SK-N-SH treated with all-trans-retinoic acid at 6 μM for 48 hours (cell line): ENCODE data around the gene TECTA.
A peak's percentile ranks its signal among the peaks of the same experiment; 100 is the strongest.

Source experiments
- ATAC-seq: fragments of 200-7000 bp; cut with Tn5 transposase; 3 replicates; pipeline ENCODE4 v1.9.1; 2020; ENCODE audit warnings: mild to moderate bottlenecking, moderate library complexity
- ARNTL ChIP-seq: fragments of 450-650 bp; formaldehyde crosslinking; IDR thresholded peaks from 2 replicates; pipeline ENCODE4 v1.5.0; 2020; ENCODE audit warnings: low read depth, mild to moderate bottlenecking, moderate library complexity, borderline replicate concordance
- BACH2 ChIP-seq: fragments of 250-450 bp; sonication (Bioruptor Pico); IDR thresholded peaks from 2 replicates; pipeline ENCODE4 v1.9.0; 2021; ENCODE audit warnings: mild to moderate bottlenecking, borderline replicate concordance
- CSDC2 ChIP-seq: fragments of 250-450 bp; sonication (Bioruptor Pico); IDR thresholded peaks from 2 replicates; pipeline ENCODE4 v1.5.0; 2020; ENCODE audit warnings: mild to moderate bottlenecking, moderate library complexity
- ESRRG ChIP-seq: fragments of 250-450 bp; sonication (Bioruptor Pico); IDR thresholded peaks from 2 replicates; pipeline ENCODE4 v1.6.1; 2021; ENCODE audit warnings: mild to moderate bottlenecking
- GLIS3 ChIP-seq: fragments of 250-450 bp; sonication (Bioruptor Pico); IDR thresholded peaks from 2 replicates; pipeline ENCODE4 v1.5.0; 2020; ENCODE audit warnings: mild to moderate bottlenecking, moderate library complexity
- ISL1 ChIP-seq: fragments of 250-450 bp; sonication (Bioruptor Pico); IDR thresholded peaks from 2 replicates; pipeline ENCODE4 v2.1.2; 2022; ENCODE audit warnings: mild to moderate bottlenecking, moderate library complexity
- OSR1 ChIP-seq: fragments of 250-450 bp; sonication (Bioruptor Pico); IDR thresholded peaks from 2 replicates; pipeline ENCODE4 v1.8.0; 2022; ENCODE audit warnings: moderate library complexity, mild to moderate bottlenecking, inconsistent platforms
- RARB ChIP-seq: fragments of 250-450 bp; sonication (Bioruptor Pico); IDR thresholded peaks from 2 replicates; pipeline ENCODE4 v1.8.0; 2021; ENCODE audit warnings: mild to moderate bottlenecking, moderate library complexity
- SNAI2 ChIP-seq: fragments of 250-450 bp; sonication (Bioruptor Pico); IDR thresholded peaks from 2 replicates; pipeline ENCODE4 v1.5.0; 2020; ENCODE audit warnings: mild to moderate bottlenecking, moderate library complexity
- TCF4 ChIP-seq: fragments of 250-450 bp; sonication (Bioruptor Pico); IDR thresholded peaks from 2 replicates; pipeline ENCODE4 v1.8.0; 2021; ENCODE audit warnings: mild to moderate bottlenecking, moderate library complexity, borderline replicate concordance
- TOX ChIP-seq: fragments of 250-450 bp; sonication (Bioruptor Pico); IDR thresholded peaks from 2 replicates; pipeline ENCODE4 v1.8.0; 2021; ENCODE audit warnings: mild to moderate bottlenecking, moderate library complexity, borderline replicate concordance
- ZFP3 ChIP-seq: fragments of 250-450 bp; sonication (Bioruptor Pico); IDR thresholded peaks from 2 replicates; pipeline ENCODE4 v1.5.0; 2020; ENCODE audit warnings: mild to moderate bottlenecking, moderate library complexity
- ZNF565 ChIP-seq: fragments of 450-650 bp; formaldehyde crosslinking; conservative IDR thresholded peaks from 2 replicates; pipeline ENCODE4 v1.5.0; 2020; ENCODE audit warnings: low read depth, mild to moderate bottlenecking, moderate library complexity
- ZNF70 ChIP-seq: fragments of 450-650 bp; formaldehyde crosslinking; IDR thresholded peaks from 2 replicates; pipeline ENCODE4 v1.5.0; 2020; ENCODE audit warnings: mild to moderate bottlenecking, moderate library complexity
- TF ChIP-seq, protein P1 (sequence below): fragments of 250-450 bp; sonication (Bioruptor Pico); IDR thresholded peaks from 2 replicates; pipeline ENCODE4 v1.5.1; 2020; ENCODE audit warnings: low read depth, mild to moderate bottlenecking, moderate library complexity
- TF ChIP-seq, protein P2 (sequence below): fragments of 250-450 bp; sonication (Bioruptor Pico); IDR thresholded peaks from 2 replicates; pipeline ENCODE4 v1.5.0; 2020; ENCODE audit warnings: mild to moderate bottlenecking, moderate library complexity
- TF ChIP-seq, protein P3 (sequence below): fragments of 250-450 bp; sonication (Bioruptor Pico); IDR thresholded peaks from 2 replicates; pipeline ENCODE4 v1.5.1; 2021; ENCODE audit warnings: mild to moderate bottlenecking, moderate library complexity
- TF ChIP-seq, protein P4 (sequence below): fragments of 250-450 bp; sonication (Bioruptor Pico); IDR thresholded peaks from 2 replicates; pipeline ENCODE4 v1.8.0; 2020; ENCODE audit warnings: mild to moderate bottlenecking, moderate library complexity, borderline replicate concordance
- TF ChIP-seq, protein P5 (sequence below): fragments of 250-450 bp; sonication (Bioruptor Pico); IDR thresholded peaks from 2 replicates; pipeline ENCODE4 v1.8.0; 2021; ENCODE audit warnings: low read depth, mild to moderate bottlenecking, moderate library complexity, borderline replicate concordance

TECTA gene

DNA sequence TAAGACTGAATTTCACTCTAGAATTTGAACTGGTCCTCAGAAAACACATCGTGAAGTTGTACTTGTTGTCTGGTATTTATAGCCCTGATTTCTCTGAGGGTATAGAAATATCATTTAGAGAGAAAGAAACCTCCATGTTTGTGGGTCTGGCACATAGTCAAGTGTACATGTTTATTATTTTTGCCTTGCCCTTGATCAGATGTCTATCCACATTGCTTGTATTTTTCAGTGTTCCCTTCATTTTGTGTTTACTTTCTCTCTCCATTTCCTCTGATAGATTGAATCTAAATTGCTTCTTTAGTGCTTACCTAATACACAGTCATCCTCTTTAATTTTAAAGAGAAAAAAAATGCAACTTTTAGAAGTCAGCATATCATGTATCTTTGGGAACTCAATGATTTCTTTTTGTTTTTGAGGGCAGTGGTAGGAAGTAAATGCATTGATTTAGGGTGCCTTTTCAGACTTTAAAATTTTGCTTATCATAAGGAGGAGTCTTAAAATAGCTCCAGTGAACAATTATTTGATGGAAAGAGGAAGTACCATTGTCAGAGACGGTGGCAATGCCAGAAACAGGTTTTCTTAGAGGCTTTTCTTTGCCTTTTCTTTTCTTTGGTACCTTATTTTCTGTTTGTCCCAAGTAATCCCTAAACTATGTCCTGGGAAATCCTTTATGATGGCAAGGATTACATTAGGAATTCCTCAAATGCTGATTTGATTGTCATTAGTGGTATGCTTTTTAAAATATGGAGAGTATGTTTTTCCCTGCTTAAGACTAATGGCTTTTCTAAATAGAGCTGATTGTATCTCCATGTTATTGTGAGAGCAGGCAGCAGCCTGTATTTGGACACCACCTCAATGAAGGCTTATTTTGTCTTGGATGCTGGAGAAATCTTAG, 29.8 kb upstream of the TECTA start:
- TF ChIP-seq TCF4 (CRISPR knock-in tag) (no peak), ISL1 (CRISPR knock-in tag) (0 out of 2 replicates have a peak, but pooled peaks have one; percentile 39)
- no peak for ATAC-seq

DNA sequence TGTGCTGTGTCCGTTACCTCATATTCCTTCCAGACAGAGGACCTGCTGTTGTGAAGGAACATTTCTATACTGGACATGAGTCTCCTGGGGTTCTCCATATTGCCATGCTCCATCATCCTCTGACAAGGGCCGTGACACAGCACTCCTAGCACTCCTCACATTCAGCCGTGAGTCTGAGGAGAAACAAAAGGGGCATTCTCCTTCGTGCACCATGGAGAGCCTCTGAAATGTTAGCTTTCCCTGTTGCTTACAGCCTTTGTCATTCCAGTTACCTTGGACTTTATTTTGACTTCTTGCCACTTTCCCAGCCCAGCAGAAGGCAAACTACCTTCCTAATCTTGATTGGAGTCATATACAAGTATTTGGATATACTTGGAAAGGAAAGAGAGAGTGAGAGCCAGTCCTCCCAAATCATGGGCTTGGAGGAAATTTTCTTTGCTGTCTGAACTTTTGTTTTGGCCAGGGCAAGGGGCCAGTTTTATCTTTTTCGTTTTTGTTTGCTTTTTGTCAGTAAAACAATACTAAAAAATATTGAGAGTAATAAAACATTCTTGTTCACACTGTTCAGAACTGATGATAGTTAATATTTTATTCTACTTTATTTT, 29.1 kb upstream of the TECTA start:
- ATAC-seq = no peak
- no peak for TF ChIP-seq TOX (CRISPR knock-in tag)
- no peak for TF ChIP-seq ZNF565 (CRISPR knock-in tag)
- TF ChIP-seq, protein P1, sequence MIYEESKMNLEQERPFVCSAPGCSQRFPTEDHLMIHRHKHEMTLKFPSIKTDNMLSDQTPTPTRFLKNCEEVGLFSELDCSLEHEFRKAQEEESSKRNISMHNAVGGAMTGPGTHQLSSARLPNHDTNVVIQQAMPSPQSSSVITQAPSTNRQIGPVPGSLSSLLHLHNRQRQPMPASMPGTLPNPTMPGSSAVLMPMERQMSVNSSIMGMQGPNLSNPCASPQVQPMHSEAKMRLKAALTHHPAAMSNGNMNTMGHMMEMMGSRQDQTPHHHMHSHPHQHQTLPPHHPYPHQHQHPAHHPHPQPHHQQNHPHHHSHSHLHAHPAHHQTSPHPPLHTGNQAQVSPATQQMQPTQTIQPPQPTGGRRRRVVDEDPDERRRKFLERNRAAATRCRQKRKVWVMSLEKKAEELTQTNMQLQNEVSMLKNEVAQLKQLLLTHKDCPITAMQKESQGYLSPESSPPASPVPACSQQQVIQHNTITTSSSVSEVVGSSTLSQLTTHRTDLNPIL = no peak
- TF ChIP-seq TCF4 (CRISPR knock-in tag) = no peak
- no peak for TF ChIP-seq OSR1 (CRISPR knock-in tag)

DNA sequence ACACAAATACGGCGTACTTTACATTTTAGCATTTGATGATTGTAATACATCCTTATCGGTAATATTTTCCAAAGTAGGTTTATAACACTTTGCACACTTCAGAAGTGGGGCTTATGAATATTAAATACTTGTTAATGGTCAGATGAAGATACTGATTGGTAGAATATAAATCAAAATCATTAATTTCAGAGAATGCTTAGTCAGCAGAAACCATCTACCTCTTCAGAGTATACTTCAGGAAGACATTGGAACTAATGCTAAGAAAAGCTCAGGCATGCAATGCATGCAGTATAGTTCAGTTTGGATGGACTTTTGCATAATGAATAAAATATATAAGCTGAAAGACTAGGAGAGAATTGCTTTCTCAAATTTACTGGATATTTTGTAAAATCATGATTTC, 19.7 kb upstream of the TECTA start:
- no peak for TF ChIP-seq RARB (CRISPR knock-in tag)
- TF ChIP-seq ARNTL = no peak
- no peak for TF ChIP-seq GLIS3 (CRISPR knock-in tag)
- no peak for TF ChIP-seq ZNF70
- TF ChIP-seq CSDC2 (CRISPR knock-in tag) = no peak
- no peak for TF ChIP-seq TOX (CRISPR knock-in tag)
- TF ChIP-seq, protein P2, sequence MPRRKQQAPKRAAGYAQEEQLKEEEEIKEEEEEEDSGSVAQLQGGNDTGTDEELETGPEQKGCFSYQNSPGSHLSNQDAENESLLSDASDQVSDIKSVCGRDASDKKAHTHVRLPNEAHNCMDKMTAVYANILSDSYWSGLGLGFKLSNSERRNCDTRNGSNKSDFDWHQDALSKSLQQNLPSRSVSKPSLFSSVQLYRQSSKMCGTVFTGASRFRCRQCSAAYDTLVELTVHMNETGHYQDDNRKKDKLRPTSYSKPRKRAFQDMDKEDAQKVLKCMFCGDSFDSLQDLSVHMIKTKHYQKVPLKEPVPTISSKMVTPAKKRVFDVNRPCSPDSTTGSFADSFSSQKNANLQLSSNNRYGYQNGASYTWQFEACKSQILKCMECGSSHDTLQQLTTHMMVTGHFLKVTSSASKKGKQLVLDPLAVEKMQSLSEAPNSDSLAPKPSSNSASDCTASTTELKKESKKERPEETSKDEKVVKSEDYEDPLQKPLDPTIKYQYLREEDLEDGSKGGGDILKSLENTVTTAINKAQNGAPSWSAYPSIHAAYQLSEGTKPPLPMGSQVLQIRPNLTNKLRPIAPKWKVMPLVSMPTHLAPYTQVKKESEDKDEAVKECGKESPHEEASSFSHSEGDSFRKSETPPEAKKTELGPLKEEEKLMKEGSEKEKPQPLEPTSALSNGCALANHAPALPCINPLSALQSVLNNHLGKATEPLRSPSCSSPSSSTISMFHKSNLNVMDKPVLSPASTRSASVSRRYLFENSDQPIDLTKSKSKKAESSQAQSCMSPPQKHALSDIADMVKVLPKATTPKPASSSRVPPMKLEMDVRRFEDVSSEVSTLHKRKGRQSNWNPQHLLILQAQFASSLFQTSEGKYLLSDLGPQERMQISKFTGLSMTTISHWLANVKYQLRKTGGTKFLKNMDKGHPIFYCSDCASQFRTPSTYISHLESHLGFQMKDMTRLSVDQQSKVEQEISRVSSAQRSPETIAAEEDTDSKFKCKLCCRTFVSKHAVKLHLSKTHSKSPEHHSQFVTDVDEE = no peak
- TF ChIP-seq SNAI2 (CRISPR knock-in tag) = no peak
- no peak for TF ChIP-seq ESRRG (CRISPR knock-in tag)
- TF ChIP-seq, protein P3, sequence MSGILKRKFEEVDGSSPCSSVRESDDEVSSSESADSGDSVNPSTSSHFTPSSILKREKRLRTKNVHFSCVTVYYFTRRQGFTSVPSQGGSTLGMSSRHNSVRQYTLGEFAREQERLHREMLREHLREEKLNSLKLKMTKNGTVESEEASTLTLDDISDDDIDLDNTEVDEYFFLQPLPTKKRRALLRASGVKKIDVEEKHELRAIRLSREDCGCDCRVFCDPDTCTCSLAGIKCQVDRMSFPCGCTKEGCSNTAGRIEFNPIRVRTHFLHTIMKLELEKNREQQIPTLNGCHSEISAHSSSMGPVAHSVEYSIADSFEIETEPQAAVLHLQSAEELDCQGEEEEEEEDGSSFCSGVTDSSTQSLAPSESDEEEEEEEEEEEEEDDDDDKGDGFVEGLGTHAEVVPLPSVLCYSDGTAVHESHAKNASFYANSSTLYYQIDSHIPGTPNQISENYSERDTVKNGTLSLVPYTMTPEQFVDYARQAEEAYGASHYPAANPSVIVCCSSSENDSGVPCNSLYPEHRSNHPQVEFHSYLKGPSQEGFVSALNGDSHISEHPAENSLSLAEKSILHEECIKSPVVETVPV (CRISPR knock-in tag) = no peak
- TF ChIP-seq BACH2 (CRISPR knock-in tag) = no peak
- TF ChIP-seq ZFP3 = no peak
- TF ChIP-seq, protein P1 = no peak
- TF ChIP-seq, protein P4, sequence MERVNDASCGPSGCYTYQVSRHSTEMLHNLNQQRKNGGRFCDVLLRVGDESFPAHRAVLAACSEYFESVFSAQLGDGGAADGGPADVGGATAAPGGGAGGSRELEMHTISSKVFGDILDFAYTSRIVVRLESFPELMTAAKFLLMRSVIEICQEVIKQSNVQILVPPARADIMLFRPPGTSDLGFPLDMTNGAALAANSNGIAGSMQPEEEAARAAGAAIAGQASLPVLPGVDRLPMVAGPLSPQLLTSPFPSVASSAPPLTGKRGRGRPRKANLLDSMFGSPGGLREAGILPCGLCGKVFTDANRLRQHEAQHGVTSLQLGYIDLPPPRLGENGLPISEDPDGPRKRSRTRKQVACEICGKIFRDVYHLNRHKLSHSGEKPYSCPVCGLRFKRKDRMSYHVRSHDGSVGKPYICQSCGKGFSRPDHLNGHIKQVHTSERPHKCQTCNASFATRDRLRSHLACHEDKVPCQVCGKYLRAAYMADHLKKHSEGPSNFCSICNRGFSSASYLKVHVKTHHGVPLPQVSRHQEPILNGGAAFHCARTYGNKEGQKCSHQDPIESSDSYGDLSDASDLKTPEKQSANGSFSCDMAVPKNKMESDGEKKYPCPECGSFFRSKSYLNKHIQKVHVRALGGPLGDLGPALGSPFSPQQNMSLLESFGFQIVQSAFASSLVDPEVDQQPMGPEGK (CRISPR knock-in tag) = no peak
- TF ChIP-seq, protein P5, sequence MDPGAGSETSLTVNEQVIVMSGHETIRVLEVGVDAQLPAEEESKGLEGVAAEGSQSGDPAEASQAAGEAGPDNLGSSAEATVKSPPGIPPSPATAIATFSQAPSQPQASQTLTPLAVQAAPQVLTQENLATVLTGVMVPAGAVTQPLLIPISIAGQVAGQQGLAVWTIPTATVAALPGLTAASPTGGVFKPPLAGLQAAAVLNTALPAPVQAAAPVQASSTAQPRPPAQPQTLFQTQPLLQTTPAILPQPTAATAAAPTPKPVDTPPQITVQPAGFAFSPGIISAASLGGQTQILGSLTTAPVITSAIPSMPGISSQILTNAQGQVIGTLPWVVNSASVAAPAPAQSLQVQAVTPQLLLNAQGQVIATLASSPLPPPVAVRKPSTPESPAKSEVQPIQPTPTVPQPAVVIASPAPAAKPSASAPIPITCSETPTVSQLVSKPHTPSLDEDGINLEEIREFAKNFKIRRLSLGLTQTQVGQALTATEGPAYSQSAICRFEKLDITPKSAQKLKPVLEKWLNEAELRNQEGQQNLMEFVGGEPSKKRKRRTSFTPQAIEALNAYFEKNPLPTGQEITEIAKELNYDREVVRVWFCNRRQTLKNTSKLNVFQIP (CRISPR knock-in tag) = no peak
- no peak for ATAC-seq
